Uterus (tissue), 4 donors: ENCODE measurements around the gene PSMD1. TPM values are rescaled to one million over a fixed set of nuclear protein-coding genes. Genes with fewer than 3 reads are reported as not detected.
A peak's percentile ranks its signal among the peaks of the same experiment; 100 is the strongest.

Experiments used
- DNase-seq, 2 donors: peaks; one replicate each; pipeline ENCODE4 v3.0.0-alpha.2; 2019 to 2020
- H3K27ac ChIP-seq, 2 donors: fragments of 200-600 bp; sonication (generic); 1 replicate in 1 of 2; 2 replicates in 1 of 2; pipeline ENCODE4 v1.5.1; 2016 to 2018
- H3K27me3 ChIP-seq, 2 donors: fragments of 200-600 bp; sonication (generic); one replicate each; pipeline ENCODE4 v1.5.1; 2018 to 2019; ENCODE audit warnings: control low read depth in 1 of 2
- H3K36me3 ChIP-seq, 2 donors: fragments of 200-600 bp; sonication (generic); one replicate each; pipeline ENCODE4 v1.5.1; 2019; ENCODE audit warnings: control low read depth in 1 of 2
- H3K4me1 ChIP-seq, 2 donors: fragments of 200-600 bp; sonication (generic); one replicate each; pipeline ENCODE4 v1.5.1; 2018 to 2019; ENCODE audit warnings: control low read depth in 1 of 2
- H3K4me3 ChIP-seq, 2 donors: fragments of 200-600 bp; sonication (generic); 1 replicate in 1 of 2; 2 replicates in 1 of 2; pipeline ENCODE4 v1.5.1; 2018 to 2019; ENCODE audit warnings: mild to moderate bottlenecking in 1 of 2
- H3K9me3 ChIP-seq, 2 donors: fragments of 200-600 bp; sonication (generic); one replicate each; pipeline ENCODE4 v1.5.1; 2019; ENCODE audit warnings: control low read depth in 1 of 2
- POLR2A ChIP-seq, 2 donors: fragments of 450-650 bp; IDR thresholded peaks; one replicate each; pipeline ENCODE4 v1.6.1; 2016; ENCODE audit warnings: antibody characterized with exemption in 2 of 2, mild to moderate bottlenecking in 1 of 2, moderate library complexity in 1 of 2
- intact Hi-C: fragments of 100-400 bp; cut with DNase I; formaldehyde crosslinking; loops from one replicate; pipeline ENCODE4 v1.15.1; 2023; ENCODE audit warnings: low total_unique reads
- total RNA-seq, 4 donors: library from RNA; depleted of rRNA in 3 of 4; stranded (reverse); fragments of >200 nt in 3 of 4; gene quantifications; one replicate each; pipeline versions ENCODE4 v1.1.0 to v1.2.4, GENCODE V29; 2014 to 2023
- TF ChIP-seq, protein P1 (sequence below), 4 experiments: fragments of 200-600 bp in 2 of 4; fragments of 450-650 bp in 2 of 4; sonication (generic) in 2 of 4; IDR thresholded peaks; one replicate each; pipeline ENCODE4 v1.5.1; 2016 to 2019; ENCODE audit warnings: antibody characterized with exemption in 4 of 4, mild to moderate bottlenecking in 2 of 4, moderate library complexity in 1 of 4
- donor health status: DM: yes; HTN: yes; CAD: no.

The PSMD1 gene
- total RNA-seq, 4 donors from 2014 or later: 54.4 to 96.6 (median 68.6) TPM

DNA sequence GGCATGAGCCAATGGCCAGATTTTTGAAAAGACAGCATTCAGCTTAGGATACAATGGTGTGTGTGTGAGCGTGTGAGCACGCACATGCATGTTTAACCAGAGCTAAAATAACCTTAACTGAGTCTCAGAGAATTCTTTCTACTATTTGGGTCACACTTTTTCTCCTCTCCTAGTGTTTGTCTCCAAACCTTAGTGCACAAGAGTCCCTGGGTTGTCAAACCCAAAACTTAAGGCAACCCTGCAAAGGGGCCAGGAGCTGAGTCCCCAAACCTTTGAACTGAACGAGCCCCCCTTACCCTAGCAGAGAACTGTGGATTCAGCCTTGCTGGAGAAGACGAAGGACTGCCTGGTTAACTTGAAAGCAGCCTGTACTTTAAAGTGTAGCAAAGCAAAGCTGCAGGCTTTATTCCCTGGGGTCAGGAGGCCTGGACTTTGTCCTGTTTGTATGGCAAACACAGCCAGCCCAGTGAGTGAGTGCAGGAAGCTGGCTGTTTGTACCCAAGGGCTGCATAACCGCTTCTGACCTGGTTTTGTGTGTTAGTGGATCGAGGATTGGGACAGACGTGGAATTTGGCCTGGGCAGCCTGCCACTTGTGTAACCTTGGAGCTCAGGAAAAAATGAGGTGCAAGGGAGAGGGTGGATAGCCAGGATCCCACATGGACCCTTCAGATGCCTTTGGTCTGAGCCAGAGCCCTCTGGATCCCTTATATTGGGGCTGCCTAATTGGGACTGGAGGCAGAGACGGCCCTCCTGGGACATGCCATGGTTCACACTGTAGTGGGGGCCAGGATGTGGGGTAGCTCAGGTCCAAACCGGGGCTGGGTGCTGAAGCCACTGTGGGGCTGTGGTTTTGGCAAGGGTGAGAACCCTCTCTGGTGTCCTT lies 6.4 kb upstream of the PSMD1 start:
- Histone ChIP-seq H3K4me1 (no peaks in the 10 kb centered on the region), H3K36me3 (no peaks in the 10 kb centered on the region), H3K27me3 (no peaks in the 10 kb centered on the region), H3K4me3 (no peak overlapping the region), H3K9me3 (no peaks in the 10 kb centered on the region), H3K27ac (no peak overlapping the region)
- intact Hi-C loops: no loop called here
- TF ChIP-seq POLR2A (IDR thresholded peaks at IDR 0.05): no peak
- TF ChIP-seq, protein P1, sequence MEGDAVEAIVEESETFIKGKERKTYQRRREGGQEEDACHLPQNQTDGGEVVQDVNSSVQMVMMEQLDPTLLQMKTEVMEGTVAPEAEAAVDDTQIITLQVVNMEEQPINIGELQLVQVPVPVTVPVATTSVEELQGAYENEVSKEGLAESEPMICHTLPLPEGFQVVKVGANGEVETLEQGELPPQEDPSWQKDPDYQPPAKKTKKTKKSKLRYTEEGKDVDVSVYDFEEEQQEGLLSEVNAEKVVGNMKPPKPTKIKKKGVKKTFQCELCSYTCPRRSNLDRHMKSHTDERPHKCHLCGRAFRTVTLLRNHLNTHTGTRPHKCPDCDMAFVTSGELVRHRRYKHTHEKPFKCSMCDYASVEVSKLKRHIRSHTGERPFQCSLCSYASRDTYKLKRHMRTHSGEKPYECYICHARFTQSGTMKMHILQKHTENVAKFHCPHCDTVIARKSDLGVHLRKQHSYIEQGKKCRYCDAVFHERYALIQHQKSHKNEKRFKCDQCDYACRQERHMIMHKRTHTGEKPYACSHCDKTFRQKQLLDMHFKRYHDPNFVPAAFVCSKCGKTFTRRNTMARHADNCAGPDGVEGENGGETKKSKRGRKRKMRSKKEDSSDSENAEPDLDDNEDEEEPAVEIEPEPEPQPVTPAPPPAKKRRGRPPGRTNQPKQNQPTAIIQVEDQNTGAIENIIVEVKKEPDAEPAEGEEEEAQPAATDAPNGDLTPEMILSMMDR (IDR thresholded peaks at IDR 0.05): no peak
- DNase-seq: no peak

- DNase-seq: no peak
- H3K4me1 ChIP-seq: no peaks in the 10 kb centered on the region
- TF ChIP-seq POLR2A (IDR thresholded peaks at IDR 0.05): no peak
- H3K27me3 ChIP-seq: no peaks in the 10 kb centered on the region
- H3K9me3 ChIP-seq: no peaks in the 10 kb centered on the region
- no peak overlapping the region for H3K27ac ChIP-seq
- intact Hi-C loops: no loop called here
- no peak overlapping the region for H3K4me3 ChIP-seq
- no peaks in the 10 kb centered on the region for H3K36me3 ChIP-seq
These were observed 5.6 kb upstream of the PSMD1 start for GRCh38 chr2:231051116-231051515.

DNA sequence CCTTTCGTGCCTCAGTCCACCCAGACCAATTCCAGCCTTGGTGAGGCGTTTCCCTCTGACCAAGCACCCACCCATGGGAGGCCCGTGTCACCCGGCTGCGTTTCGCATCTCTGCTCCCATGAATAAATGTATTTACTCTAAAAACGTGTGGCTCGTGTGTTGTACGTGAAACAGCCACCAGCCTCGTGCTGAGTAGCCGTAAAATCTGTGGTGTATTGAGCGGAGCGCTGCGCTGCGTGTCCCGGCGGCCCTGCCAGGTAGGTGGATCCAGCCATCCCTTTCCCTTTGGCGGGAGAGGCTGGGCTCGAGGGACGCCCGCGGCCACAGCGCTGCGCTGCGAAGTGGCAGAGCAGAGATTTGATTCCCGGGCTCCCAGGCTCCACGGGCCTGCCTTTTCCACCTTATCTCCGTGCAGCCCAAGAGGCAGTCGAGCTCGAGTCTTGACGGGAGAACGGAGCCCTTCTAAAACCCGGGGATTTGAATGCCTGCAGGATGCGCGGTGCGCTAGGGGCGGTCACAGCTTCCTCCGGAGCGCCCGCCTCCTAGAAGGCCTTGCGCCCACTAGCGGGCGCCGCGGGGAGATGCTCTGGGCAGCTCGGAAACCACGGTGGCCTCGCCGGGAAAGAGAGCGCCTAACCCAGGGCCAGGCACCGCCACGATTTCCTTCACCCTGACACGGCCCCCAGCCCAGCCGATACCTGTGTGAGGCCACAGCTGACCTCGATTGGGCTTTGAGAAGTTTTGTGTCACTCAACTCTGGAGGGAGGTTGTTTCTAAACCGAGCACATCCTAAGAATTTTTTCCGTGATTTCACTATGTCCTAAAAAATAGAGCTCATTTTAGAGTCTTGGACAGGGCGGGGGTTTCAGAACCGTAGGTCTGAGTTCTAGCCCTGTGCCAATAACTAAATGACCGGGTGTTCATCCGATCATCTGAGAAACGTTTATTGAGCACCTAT lies 3.9 kb upstream of the PSMD1 start:
- no peaks in the 10 kb centered on the region for H3K27me3 ChIP-seq
- intact Hi-C loops: no loop called here
- DNase-seq: peak; percentile 68 to 79
- no peaks in the 10 kb centered on the region for H3K9me3 ChIP-seq
- no peaks in the 10 kb centered on the region for H3K4me1 ChIP-seq
- peak overlapping the region; percentile 48 to 61 for H3K4me3 ChIP-seq
- peak overlapping the region; percentile 57 to 66 for H3K27ac ChIP-seq
- H3K36me3 ChIP-seq: no peaks in the 10 kb centered on the region
- no peak for TF ChIP-seq POLR2A (IDR thresholded peaks at IDR 0.05)
- TF ChIP-seq, protein P1 (IDR thresholded peaks at IDR 0.05): peak; percentile 85 to 94 (median 90)

DNA sequence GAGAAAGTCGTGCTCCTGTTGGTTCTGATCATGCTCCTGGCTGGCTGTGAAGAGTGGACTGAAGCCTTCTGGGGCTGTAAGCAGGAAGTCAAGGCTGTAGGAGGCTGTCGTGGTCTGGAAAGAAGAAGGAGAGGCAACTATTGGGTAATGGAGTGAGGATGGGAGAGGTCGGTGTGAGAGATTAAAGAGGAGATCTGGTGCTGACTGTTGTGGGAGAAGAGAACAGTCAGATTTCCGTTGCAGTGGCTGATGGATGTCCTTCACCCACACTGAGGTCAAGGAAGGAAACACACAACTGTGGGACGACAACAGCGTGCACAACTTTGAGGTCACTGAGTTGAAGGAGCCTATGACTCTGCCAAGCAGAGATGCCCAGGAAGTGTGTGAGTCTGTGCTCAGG lies 2.8 kb upstream of the PSMD1 start:
- Histone ChIP-seq H3K36me3 (no peaks in the 10 kb centered on the region), H3K27ac (no peak overlapping the region), H3K4me1 (peaks cover 0 to 5% of the 10 kb centered on the region in 2 donors), H3K9me3 (no peaks in the 10 kb centered on the region), H3K27me3 (no peaks in the 10 kb centered on the region), H3K4me3 (no peak overlapping the region)
- TF ChIP-seq, protein P1 (IDR thresholded peaks at IDR 0.05): no peak
- no peak for TF ChIP-seq POLR2A (IDR thresholded peaks at IDR 0.05)
- DNase-seq: no peak
- intact Hi-C loops: no loop called here

DNA sequence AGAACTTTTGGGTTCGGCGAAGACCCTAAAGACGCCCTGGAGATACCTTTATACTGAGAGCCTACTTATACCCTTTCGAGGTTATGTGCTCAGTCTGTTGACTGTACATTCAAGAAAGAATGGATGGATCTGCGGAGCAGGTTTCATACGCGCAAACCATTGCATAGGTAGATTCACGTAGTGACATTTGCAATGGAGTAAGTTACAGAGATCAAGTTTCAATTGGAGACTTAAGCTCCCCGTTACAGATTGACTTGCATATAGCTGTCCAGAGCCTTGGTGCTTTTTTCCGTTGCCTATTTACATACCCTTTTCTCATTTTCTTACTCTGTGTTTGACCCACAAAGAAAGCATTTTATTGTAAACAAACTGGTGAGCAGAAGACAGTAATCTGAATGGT lies 923 bp downstream of the PSMD1 start:
- Histone ChIP-seq H3K27ac (peak overlapping the region in 1 of 2 donors; percentile 95), H3K4me1 (peaks cover 0 to 5% of the 10 kb centered on the region in 2 donors), H3K27me3 (no peaks in the 10 kb centered on the region), H3K36me3 (no peaks in the 10 kb centered on the region), H3K4me3 (peak overlapping the region; percentile 97 to 99), H3K9me3 (no peaks in the 10 kb centered on the region)
- intact Hi-C loops: no loop called here
- no peak for DNase-seq
- TF ChIP-seq POLR2A (IDR thresholded peaks at IDR 0.05): no peak
- TF ChIP-seq, protein P1 (IDR thresholded peaks at IDR 0.05): no peak
